SK-N-SH treated with all-trans-retinoic acid at 6 μM for 48 hours (cell line): ENCODE data around the gene CLSTN2.

ENCODE experiments used
- ATAC-seq: fragments of 200-7000 bp; cut with Tn5 transposase; 3 replicates; pipeline ENCODE4 v1.9.1; 2020; ENCODE audit warnings: mild to moderate bottlenecking, moderate library complexity
- ARNTL ChIP-seq: fragments of 450-650 bp; formaldehyde crosslinking; IDR thresholded peaks from 2 replicates; pipeline ENCODE4 v1.5.0; 2020; ENCODE audit warnings: low read depth, mild to moderate bottlenecking, moderate library complexity, borderline replicate concordance
- BACH2 ChIP-seq: fragments of 250-450 bp; sonication (Bioruptor Pico); IDR thresholded peaks from 2 replicates; pipeline ENCODE4 v1.9.0; 2021; ENCODE audit warnings: mild to moderate bottlenecking, borderline replicate concordance
- CREB5 ChIP-seq: fragments of 250-450 bp; sonication (Bioruptor Pico); IDR thresholded peaks from 2 replicates; pipeline ENCODE4 v1.5.1; 2020; ENCODE audit warnings: low read depth, mild to moderate bottlenecking, moderate library complexity
- ESRRG ChIP-seq: fragments of 250-450 bp; sonication (Bioruptor Pico); IDR thresholded peaks from 2 replicates; pipeline ENCODE4 v1.6.1; 2021; ENCODE audit warnings: mild to moderate bottlenecking
- GLIS3 ChIP-seq: fragments of 250-450 bp; sonication (Bioruptor Pico); IDR thresholded peaks from 2 replicates; pipeline ENCODE4 v1.5.0; 2020; ENCODE audit warnings: mild to moderate bottlenecking, moderate library complexity
- OSR1 ChIP-seq: fragments of 250-450 bp; sonication (Bioruptor Pico); IDR thresholded peaks from 2 replicates; pipeline ENCODE4 v1.8.0; 2022; ENCODE audit warnings: moderate library complexity, mild to moderate bottlenecking, inconsistent platforms
- PATZ1 ChIP-seq: fragments of 250-450 bp; sonication (Bioruptor Pico); IDR thresholded peaks from 2 replicates; pipeline ENCODE4 v1.8.0; 2020; ENCODE audit warnings: mild to moderate bottlenecking, moderate library complexity, borderline replicate concordance
- POU6F1 ChIP-seq: fragments of 250-450 bp; sonication (Bioruptor Pico); IDR thresholded peaks from 2 replicates; pipeline ENCODE4 v1.8.0; 2021; ENCODE audit warnings: low read depth, mild to moderate bottlenecking, moderate library complexity, borderline replicate concordance
- PPARA ChIP-seq: fragments of 250-450 bp; sonication (Bioruptor Pico); IDR thresholded peaks from 2 replicates; pipeline ENCODE4 v1.5.0; 2020; ENCODE audit warnings: mild to moderate bottlenecking, borderline replicate concordance
- RARB ChIP-seq: fragments of 250-450 bp; sonication (Bioruptor Pico); IDR thresholded peaks from 2 replicates; pipeline ENCODE4 v1.8.0; 2021; ENCODE audit warnings: mild to moderate bottlenecking, moderate library complexity
- SNAI2 ChIP-seq: fragments of 250-450 bp; sonication (Bioruptor Pico); IDR thresholded peaks from 2 replicates; pipeline ENCODE4 v1.5.0; 2020; ENCODE audit warnings: mild to moderate bottlenecking, moderate library complexity
- TCF4 ChIP-seq: fragments of 250-450 bp; sonication (Bioruptor Pico); IDR thresholded peaks from 2 replicates; pipeline ENCODE4 v1.8.0; 2021; ENCODE audit warnings: mild to moderate bottlenecking, moderate library complexity, borderline replicate concordance
- TOX ChIP-seq: fragments of 250-450 bp; sonication (Bioruptor Pico); IDR thresholded peaks from 2 replicates; pipeline ENCODE4 v1.8.0; 2021; ENCODE audit warnings: mild to moderate bottlenecking, moderate library complexity, borderline replicate concordance
- TSHZ2 ChIP-seq: fragments of 250-450 bp; sonication (Bioruptor Pico); IDR thresholded peaks from 2 replicates; pipeline ENCODE4 v1.5.0; 2020; ENCODE audit warnings: mild to moderate bottlenecking, moderate library complexity
- ZC3H10 ChIP-seq: fragments of 250-450 bp; sonication (Bioruptor Pico); IDR thresholded peaks from 2 replicates; pipeline ENCODE4 v1.5.1; 2021; ENCODE audit warnings: mild to moderate bottlenecking, moderate library complexity
- ZFP3 ChIP-seq: fragments of 250-450 bp; sonication (Bioruptor Pico); IDR thresholded peaks from 2 replicates; pipeline ENCODE4 v1.5.0; 2020; ENCODE audit warnings: mild to moderate bottlenecking, moderate library complexity
- ZFP30 ChIP-seq: fragments of 450-650 bp; formaldehyde crosslinking; IDR thresholded peaks from 2 replicates; pipeline ENCODE4 v1.5.0; 2022; ENCODE audit warnings: mild to moderate bottlenecking, moderate library complexity
- ZNF70 ChIP-seq: fragments of 450-650 bp; formaldehyde crosslinking; IDR thresholded peaks from 2 replicates; pipeline ENCODE4 v1.5.0; 2020; ENCODE audit warnings: mild to moderate bottlenecking, moderate library complexity
- ZNF8 ChIP-seq: fragments of 450-650 bp; formaldehyde crosslinking; IDR thresholded peaks from 2 replicates; pipeline ENCODE4 v1.5.0; 2020; ENCODE audit warnings: mild to moderate bottlenecking, moderate library complexity

Gene CLSTN2

GRCh38 chr3:140146668-140147067, 211.7 kb downstream of the CLSTN2 start:
- TF ChIP-seq ZFP30 (CRISPR knock-in tag) (no peak), SNAI2 (CRISPR knock-in tag) (no peak), ZNF70 (no peak), ARNTL (CRISPR knock-in tag) (no peak), BACH2 (no peak)

GRCh38 chr3:140147965-140148490, 213.0 kb downstream of the CLSTN2 start:
- TF ChIP-seq ARNTL (CRISPR knock-in tag) (no peak), ESRRG (no peak), BACH2 (no peak), ZNF70 (no peak), POU6F1 (CRISPR knock-in tag) (no peak), SNAI2 (CRISPR knock-in tag) (no peak), TCF4 (CRISPR knock-in tag) (no peak), TSHZ2 (no peak), GLIS3 (CRISPR knock-in tag) (no peak)
- no peak for ATAC-seq

More at GRCh38 chr3:140146668-140147067, 211.7 kb downstream of the CLSTN2 start:
- ATAC-seq = no peak

- TF ChIP-seq PATZ1 (CRISPR knock-in tag) (no peak), SNAI2 (CRISPR knock-in tag) (no peak), RARB (CRISPR knock-in tag) (no peak), TOX (CRISPR knock-in tag) (no peak), ZC3H10 (no peak), CREB5 (no peak), OSR1 (no peak), BACH2 (no peak), ESRRG (no peak), TCF4 (CRISPR knock-in tag) (no peak), ZNF8 (CRISPR knock-in tag) (no peak), ZFP3 (CRISPR knock-in tag) (no peak), POU6F1 (CRISPR knock-in tag) (no peak), PPARA (CRISPR knock-in tag) (no peak), TSHZ2 (no peak)
- ATAC-seq = no peak
Measured at GRCh38 chr3:140148824-140149390, 213.9 kb downstream of the CLSTN2 start.
